NCI-H128 (cell line): ENCODE results near the gene TCEAL9.
"Not testable (repeated sequence)": the region's sequence is repeated elsewhere in the genome, so short reads cannot be mapped to it uniquely, and the experiment has no call there.

Source experiments
- DNase-seq: peaks from one replicate; lab custom pipeline; 2025; ENCODE audit not compliant: unreplicated experiment; lab: John Stamatoyannopoulos, UW

TCEAL9 gene

GRCh38 chrX:103356130-103356798, at the start of gene TCEAL9:
TCEAL9 (plus strand) TSS chrX:103356506; CDS start chrX:103357685, 1,179 bp downstream.
- peak; percentile 34 for DNase-seq

DNA sequence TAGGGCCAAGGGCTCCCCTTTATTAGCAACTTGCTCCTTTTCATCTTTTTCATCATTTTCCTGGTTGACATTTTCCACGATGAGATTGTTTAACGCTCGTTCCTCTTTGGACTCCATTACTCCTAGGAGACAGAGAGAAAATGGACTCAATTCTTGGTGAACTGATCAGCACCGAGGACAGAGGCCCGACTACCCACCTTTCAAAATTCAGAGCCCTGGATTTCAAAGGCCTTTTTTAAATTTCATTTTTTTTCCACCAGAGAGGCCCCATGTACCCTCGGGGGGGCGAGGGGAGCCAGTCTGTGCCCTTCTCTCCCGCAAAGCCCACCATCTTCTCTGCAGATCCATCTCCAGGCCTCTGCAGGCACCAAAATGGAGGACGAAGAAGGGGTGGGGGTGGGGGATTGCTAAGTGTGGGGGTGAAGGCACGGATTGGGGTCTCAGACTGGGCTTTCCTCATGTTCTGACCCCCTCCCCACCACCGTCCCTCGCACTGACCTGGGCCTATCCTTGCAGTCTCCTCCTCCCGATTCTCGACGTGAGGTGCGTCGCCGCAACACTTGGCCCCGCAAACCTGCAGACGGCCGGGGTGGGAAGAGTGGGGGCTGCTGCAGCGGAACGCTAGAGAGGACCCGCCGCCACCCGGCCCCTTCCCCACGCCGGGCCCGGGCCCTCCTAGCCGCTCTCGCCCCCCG, 46.3 kb upstream of the TCEAL9 start:
- no peak for DNase-seq

GRCh38 chrX:103310555-103311398, 45.5 kb upstream of the TCEAL9 start, which contains the start of gene BEX2:
BEX2 (minus strand) TSS chrX:103310990; CDS start chrX:103309976, 1,014 bp downstream.
- DNase-seq = peak; percentile 38

- DNase-seq = no peak
These were observed 44.9 kb upstream of the TCEAL9 start for GRCh38 chrX:103311399-103311780.

DNA sequence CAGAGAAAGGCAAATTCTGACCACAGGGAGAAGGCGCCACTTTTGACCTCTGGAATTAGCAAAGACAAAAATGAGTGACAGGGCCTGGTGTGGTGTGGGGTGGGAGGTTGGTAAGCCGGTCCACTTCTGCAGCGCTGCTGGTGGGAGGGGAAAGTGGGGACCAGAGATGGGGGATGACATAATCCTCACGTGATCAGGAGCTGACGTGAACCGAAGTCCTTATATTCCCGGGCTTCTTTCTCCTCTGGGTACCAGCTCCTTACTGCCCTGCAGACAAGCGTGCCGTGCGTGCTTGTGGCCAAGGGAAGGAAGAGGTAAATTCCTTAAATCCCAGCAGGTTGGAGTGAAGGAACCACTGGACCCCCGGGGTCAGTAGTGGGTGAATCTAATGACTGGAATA, 26.3 kb upstream of the TCEAL9 start, which contains the start of gene TCEAL7:
Gene TCEAL7, plus strand, starts transcription at position 249 of the 400 bp plus-strand sequence. CDS start 1,165 bp downstream, outside the sequence.
- DNase-seq = no peak

DNA sequence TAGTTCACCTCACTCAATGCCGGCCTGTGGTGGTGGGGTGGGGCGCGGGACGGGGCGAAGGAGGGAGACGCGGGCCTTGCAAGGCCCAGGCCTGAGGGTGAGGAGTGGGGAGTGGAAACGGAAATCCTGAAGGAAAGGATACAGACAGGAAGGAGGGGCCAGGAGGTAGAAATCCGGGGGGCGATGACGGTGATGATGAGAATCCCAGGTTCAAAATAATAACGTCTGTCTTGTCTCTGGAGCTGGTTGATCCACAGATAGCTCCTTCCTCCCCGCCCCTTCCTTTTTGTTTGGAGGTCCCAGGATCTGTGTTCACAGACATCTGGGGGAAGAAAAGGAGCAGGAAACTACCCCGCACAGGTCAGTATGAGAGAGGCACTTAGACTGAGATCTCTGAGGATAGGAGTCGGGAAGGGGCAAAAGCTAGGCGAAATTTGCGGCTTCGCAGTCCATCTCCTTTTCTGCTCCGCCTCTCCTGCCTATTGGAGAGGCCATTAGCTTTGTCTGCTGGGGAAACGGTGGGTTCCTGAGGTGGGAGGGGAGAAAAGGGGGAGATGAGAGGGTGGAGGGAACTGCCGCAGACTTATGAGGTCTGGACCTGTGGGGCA, 25.5 kb upstream of the TCEAL9 start:
- no peak for DNase-seq

GRCh38 chrX:103338663-103339062, 17.6 kb upstream of the TCEAL9 start:
- DNase-seq = no peak

DNA sequence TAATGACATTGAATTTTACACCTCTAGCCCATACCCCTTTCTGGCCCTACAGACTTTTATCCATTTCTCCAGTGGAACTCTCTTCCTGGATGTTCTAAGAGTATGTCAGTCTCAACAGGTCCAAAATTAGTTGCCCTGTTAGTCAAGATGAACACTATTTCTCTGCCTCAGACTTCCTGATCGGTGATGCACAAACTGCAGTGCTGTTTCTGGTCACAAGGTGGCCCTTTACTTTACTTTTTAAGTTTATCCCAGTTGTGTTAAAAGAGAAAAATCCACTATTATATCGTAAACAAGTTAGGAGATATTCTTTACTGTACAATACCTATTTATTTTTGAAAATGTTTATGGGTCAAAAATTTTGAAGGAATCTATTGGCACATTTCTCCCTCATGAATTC, 13.2 kb upstream of the TCEAL9 start:
- no peak for DNase-seq

DNA sequence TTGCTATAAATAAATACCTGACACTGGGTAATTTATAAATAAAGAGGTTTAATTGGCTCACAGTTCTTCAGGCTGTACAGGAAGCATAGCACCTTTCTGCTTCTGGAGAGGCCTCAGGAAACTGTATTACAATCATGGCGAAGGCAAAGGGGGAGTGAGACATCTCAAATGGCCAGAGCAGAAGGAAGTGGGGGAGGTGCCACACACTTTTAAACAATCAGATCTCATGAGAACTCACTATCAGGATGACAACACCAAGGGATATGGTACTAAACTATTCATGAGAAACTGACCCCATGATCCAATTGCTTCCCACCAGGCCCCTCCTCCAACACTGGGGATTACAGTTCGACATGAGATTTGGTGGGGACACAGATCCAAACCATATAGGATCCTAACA, 11.7 kb upstream of the TCEAL9 start:
- no peak for DNase-seq

DNA sequence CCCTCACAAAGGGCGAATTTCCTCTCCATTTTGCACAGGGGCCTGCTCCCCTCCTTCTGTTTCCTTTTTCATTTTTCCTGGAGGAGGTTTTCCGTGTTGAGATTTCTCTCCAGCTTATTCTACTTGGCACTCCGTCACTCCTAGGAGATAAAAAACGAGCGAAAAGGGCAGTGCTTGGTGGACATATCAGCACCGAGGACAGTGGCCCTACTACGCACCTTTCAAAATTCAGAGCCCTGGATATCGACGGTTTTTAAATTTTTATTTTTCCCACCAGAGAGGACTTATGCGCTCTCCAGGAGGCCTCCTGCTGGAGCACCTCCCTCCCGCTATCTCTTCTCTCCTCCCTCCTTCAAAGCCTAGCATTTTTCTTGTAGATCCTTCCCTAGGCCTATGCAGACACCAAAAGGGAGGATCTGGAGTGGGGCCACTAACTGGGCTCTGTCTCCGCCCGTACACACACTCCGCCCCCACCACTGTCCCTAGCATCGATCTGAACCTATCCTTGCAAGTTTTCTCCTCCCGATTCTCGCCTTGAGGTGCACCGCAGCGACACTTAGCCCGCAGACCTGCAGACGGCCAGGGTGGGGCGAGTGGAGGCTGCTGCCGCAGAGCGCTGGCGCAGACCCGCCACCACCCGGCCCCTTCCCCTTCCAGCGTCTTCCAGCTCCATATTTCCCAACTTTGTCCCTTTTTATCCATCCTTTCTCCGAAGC, 8.5 kb upstream of the TCEAL9 start:
- no peak for DNase-seq

DNA sequence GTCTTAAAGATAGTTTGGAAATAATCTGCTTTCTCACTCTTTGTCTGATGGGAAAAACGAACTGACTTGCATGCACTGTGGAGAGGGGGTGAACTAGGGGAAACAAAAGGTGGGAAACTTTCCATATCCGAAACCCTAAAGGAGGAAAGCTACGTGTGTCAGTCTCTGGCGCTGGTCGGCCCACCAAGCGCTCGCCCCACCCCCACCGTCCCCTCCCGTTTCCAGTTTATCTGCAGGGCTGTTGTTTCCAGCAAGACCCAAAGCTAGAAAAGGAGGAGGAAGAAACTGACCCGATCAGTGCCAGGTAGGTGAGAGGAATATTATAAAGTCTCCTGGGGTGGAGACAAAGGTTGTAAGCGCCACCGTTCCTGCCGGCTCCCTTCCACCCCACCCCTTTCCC, 552 bp downstream of the TCEAL9 start:
- DNase-seq = no peak

GRCh38 chrX:103357871-103358270, 1.6 kb downstream of the TCEAL9 start:
- DNase-seq = no peak

- not testable (repeated sequence) for DNase-seq
These were observed 3.3 kb downstream of the TCEAL9 start for GRCh38 chrX:103359605-103360004.

GRCh38 chrX:103360092-103360491, 3.8 kb downstream of the TCEAL9 start:
- DNase-seq = no peak

- no peak for DNase-seq
These were observed 4.6 kb downstream of the TCEAL9 start for GRCh38 chrX:103360916-103361315.

- DNase-seq = no peak
These were observed 5.5 kb downstream of the TCEAL9 start for GRCh38 chrX:103361798-103362197.

DNA sequence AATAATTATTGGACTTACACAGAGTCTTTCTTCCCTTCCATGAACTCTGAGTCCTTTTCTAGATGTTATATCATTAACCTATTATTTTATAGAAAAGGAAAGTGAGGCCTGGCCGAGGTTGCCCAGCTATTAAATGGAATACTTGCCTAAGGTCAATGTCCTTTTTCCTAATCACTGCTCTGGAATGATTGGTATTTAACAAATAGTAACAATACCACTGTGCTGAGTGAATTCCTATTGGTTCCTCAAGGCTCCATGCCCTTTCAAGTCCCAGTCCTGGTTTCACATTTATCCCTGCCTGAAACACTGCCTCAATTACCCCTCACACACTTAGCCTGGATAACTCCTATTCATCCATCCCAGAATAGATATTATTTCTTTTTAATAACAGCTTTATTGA, 6.2 kb downstream of the TCEAL9 start:
- DNase-seq = no peak

DNA sequence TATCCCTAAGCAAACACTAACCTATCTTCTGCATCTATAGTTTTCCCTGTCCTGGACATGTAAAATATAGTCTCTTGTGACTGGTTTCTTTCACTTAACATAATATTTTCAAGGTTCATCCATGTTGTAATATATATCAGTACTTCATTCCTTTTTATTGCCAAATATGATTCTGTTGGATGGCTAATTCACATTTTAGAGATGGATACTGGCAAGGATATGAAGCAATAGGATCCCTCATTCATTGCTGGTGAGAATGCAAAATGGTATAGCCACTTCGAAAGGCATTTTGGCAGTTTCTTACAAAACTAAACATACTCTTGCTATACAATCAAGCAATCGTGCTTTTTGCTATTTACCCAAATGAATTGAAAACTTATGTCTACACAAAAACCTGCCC, 6.7 kb downstream of the TCEAL9 start:
- no peak for DNase-seq

- DNase-seq = no peak
These were observed 11.2 kb downstream of the TCEAL9 start for GRCh38 chrX:103367502-103367901.

DNA sequence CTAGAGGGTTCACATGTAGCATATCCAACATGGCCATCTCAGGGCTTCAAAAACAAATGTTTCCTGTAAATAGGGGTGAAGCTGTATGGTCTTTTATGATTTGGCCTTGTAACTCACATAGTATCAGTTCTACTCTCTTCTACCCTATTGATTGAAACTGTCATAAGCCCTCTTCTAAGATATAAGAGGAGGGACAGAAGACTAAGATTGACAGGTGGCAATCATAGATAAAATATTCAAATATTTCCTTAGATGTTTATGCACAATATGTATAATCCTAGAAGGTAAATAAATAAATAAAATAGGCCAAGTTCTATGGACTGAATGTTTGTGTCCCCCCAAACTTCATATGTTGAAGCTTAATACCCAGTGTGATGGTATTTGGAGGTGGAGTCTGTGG, 13.2 kb downstream of the TCEAL9 start:
- no peak for DNase-seq

- no peak for DNase-seq
These were observed 16.6 kb downstream of the TCEAL9 start for GRCh38 chrX:103372886-103373285.
